ENCODE data around the gene VILL.
A peak's percentile ranks its signal among the peaks of the same experiment; 100 is the strongest.
"Not testable (repeated sequence)": the region's sequence is repeated elsewhere in the genome, so short reads cannot be mapped to it uniquely, and the experiment has no call there.

VILL gene

GRCh38 chr3:37968199-37968598 lies 22.4 kb upstream of the VILL start:
- CTCF ChIA-PET: interaction anchor here (0.5 to 1.4 kb wide), 2 partner anchors 113 to 1197 kb away, joined by 3 to 6 read pairs; no protein-coding TSS in a partner anchor
- TF ChIP-seq CTCF (conservative IDR thresholded peaks at IDR 0.05; ENCODE audit: low read depth): no peak
- POLR2A ChIA-PET (ENCODE audit: low non-redundant PET): no interaction called here
- H3K27ac ChIP-seq: no peak overlapping the region
- no peak for DNase-seq (ENCODE audit: low spot score)

- CTCF ChIA-PET: no interaction called here
- peak overlapping the region; percentile 47 for H3K27ac ChIP-seq
- DNase-seq (ENCODE audit: low spot score): no peak
- POLR2A ChIA-PET (ENCODE audit: low non-redundant PET): interaction anchor here (1.0 kb wide), 1 partner anchor 116 kb away, joined by 3 read pairs; no protein-coding TSS in a partner anchor
- no peak for TF ChIP-seq CTCF (conservative IDR thresholded peaks at IDR 0.05; ENCODE audit: low read depth)
These were observed 21.6 kb upstream of the VILL start for GRCh38 chr3:37968813-37969595.

GRCh38 chr3:37969596-37970100 lies 20.9 kb upstream of the VILL start:
- no peak for DNase-seq (ENCODE audit: low spot score)
- POLR2A ChIA-PET (ENCODE audit: low non-redundant PET): interaction anchor here (1.0 kb wide), 1 partner anchor 117 kb away, joined by 3 read pairs; no protein-coding TSS in a partner anchor

GRCh38 chr3:37970802-37971201 lies 19.8 kb upstream of the VILL start:
- POLR2A ChIA-PET (ENCODE audit: low non-redundant PET): no interaction called here

More at GRCh38 chr3:37969596-37970100, 20.9 kb upstream of the VILL start:
- CTCF ChIA-PET: interaction anchor here (0.6 kb wide), 1 partner anchor 31 kb away, joined by 3 read pairs; no protein-coding TSS in a partner anchor
- no peak for TF ChIP-seq CTCF (conservative IDR thresholded peaks at IDR 0.05; ENCODE audit: low read depth)
- H3K27ac ChIP-seq: peak overlapping the region; percentile 47

GRCh38 chr3:37971467-37971866 lies 19.1 kb upstream of the VILL start:
- CTCF ChIA-PET: no interaction called here
- no peak for TF ChIP-seq CTCF (conservative IDR thresholded peaks at IDR 0.05; ENCODE audit: low read depth)
- POLR2A ChIA-PET (ENCODE audit: low non-redundant PET): no interaction called here
- no peak for DNase-seq (ENCODE audit: low spot score)
- H3K27ac ChIP-seq: no peak overlapping the region

More at GRCh38 chr3:37970802-37971201, 19.8 kb upstream of the VILL start:
- CTCF ChIA-PET: no interaction called here
- no peak for DNase-seq (ENCODE audit: low spot score)
- TF ChIP-seq CTCF (conservative IDR thresholded peaks at IDR 0.05; ENCODE audit: low read depth): no peak
- no peak overlapping the region for H3K27ac ChIP-seq

- CTCF ChIA-PET; H3K27ac ChIP-seq; DNase-seq (ENCODE audit: low spot score); POLR2A ChIA-PET (ENCODE audit: low non-redundant PET): not testable (repeated sequence)
These were observed 18.5 kb upstream of the VILL start for GRCh38 chr3:37972056-37972455.
